Inferior parietal cortex (tissue), 1 donor: Measurements from ENCODE around the gene MAGI2.
"Not testable (repeated sequence)": the region's sequence is repeated elsewhere in the genome, so short reads cannot be mapped to it uniquely, and the experiment has no call there.

Experiments
- DNase-seq: peaks from one replicate; pipeline ENCODE4 v3.0.0-alpha.2; 2016; ENCODE audit errors: extremely low spot score

The MAGI2 gene

DNA sequence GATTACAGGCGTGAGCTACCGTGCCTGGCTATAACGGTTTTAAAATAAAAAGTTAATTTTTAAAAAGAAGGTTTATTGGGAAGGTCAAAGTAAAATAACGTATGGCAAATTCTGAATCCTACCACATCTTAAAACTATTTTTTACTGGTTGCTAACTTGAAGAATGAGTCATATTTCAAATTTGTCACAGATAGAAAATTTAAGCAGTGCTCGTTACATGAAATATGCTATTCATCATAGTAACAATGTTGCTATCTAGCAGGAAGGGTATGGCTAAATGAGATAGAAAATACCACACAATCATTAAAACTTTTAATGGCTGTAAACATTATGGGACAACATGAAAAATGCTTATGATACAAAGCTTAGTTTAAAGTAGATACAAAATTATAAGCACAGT, 1154.4 kb downstream of the MAGI2 start:
- DNase-seq: no peak

DNA sequence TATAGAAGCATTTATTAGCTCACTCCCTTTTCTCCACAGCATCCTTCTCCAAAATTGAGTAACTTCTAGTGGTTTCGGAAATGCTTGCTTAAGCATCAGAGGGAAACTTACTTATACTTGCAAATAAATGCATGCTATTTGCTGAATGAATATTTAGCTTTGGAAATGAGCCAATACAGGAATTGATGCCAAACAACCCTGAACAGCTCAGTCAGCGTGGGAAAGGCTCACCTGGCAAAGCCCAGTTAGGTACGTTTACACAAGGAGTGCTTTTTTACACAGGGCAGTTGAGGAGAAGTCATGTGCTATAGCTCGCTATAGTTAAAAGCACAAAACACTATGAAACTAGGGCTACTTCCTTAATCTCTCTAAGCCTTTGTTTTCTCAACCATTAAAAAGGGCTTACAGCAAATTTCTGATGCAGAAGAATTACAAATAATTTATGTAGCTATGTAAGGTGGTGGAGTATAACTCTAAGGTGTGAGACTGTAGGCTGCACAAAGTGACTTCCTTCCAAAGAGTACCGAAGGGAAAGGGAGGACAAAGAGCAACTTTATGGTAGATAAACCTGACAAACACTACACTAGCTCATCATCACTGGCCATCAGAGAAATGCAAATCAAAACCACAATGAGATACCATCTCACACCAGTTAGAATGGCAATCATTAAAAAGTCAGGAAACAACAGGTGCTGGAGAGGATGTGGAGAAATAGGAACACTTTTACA, 1156.7 kb downstream of the MAGI2 start:
- no peak for DNase-seq

DNA sequence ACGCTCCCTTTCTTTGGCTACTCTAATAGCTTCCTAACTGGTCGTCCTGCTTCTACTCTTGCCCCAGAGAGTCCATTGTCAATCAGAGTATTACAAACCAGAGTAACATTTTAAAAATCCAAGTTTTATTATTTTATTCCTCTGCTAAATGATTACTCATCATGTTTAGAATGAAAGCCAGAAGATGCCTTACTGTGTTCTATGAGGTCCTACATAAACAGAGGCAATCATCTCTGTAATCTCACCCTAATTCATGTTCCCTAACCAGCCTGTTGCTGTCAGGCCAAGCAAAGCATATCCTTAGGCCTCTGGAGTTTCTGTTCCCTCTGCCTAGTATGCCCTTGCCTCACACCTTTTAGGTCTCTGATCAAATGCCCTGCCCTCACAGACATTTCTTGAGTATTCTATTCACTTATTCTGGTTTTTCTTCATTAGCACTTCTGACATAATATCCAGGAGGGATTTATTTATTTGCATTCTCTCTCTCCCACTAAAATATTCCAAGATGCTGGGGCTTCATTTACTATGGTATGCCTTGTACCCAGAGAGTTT, 1157.3 kb downstream of the MAGI2 start:
- DNase-seq: no peak

DNA sequence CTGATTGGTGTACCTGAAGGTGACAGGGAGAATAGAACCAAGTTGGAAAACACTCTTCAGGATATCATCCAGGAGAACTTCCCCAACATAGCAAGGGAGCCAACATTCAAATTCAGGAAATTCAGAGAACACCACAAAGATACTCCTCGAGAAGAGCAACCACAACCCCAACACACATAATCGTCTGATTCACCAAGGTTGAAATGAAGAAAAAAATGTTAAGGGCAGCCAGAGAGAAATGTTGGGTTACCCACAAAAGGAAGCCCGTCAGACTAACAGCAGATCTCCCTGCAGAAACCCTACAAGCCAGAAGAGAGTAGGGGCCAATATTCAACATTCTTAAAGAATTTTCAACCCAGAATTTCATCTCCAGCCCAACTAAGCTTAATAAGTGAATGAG, 1164.0 kb downstream of the MAGI2 start:
- DNase-seq: not testable (repeated sequence)

DNA sequence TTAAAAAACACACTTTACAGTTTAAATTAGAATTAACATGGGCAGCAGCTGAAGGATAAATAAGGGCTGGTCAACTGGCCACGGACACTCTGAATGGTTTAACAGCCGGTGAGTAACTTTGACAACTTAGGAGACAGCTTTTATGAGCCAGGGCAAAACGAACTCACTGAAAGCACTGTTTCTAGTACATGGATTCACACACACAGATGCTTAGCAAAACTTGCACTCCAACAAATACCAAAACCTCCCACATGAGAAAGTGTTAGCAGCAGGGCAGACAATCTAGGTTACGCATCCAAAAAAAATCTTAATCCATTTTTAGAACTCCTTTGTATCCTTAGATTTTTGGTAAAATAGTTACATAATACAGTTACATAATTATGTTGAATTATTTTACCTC, 1168.5 kb downstream of the MAGI2 start:
- DNase-seq: peak; percentile 63

DNA sequence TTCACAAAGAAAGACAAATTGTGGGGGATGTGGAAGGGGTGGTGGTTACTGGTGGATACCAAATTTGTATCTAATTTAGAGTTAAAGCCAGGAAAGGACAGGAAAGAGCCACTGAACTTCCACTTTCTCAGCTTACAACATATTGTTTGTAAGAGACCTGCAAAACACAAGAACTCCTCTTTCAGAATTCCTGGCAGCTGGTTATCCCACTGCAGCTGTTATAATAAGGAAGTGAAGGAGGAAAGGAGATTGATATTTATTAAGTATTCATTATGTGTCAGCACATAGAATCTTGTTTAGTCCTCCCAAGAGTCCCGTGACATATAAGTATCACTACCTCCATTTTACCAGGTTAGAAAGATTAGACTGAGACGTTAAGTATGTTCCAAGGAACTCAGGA, 1173.2 kb downstream of the MAGI2 start:
- no peak for DNase-seq

DNA sequence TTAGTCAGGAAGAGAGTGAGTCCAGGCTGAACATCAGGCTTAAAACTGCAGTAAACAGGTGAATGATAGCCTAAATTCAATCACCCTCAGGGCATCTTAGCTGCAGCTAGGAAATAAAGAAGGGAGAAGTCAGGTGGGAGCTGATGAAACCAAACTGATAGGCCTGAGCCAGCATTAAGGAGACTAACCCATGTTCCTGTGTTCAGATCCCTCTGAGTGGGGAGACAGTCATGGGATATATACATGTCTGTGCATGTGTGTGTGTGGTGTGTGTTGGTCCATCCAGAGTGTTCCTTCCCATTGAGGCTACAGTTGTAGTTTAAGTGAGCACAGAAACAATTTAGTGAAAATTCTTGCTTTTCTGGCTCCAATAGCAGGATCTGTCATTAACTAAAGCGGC, 1174.0 kb downstream of the MAGI2 start:
- DNase-seq: no peak

DNA sequence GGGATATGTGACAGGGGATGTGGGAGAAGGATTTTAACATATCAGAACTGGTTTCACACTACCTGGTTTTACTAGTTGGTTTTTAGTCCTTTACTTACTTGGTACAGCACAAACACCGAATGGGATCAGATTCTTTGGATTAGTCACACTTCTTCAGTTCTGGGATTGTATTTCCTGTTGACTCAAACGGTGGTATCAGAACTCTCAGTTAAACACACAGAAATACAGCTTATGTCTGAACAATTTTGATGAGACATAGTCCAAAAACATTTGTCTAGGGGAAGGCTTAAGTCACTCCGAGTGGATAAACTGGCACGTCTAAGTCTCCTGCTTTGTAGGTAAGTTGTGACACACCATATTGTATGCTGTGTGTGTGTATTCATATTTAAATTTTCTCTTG, 1174.4 kb downstream of the MAGI2 start:
- no peak for DNase-seq

DNA sequence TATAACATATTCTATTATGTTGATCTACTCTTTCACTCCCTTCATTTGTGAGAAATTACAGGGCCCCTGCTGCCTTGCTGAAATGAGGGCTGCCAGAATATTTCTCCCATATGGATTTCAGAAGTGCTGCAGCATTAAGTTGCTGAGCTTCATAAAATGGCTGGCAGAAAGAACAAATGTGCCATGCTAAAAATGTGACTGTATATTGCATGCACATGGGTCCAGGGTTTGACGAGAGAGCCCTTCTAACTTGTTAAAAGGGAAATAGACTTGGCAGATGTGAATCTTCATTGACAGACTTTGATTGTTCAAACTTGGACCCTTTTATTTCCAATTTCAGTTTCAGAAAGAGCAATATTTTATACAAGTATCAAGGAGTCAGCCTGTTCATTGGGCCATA, 1186.3 kb downstream of the MAGI2 start:
- no peak for DNase-seq

DNA sequence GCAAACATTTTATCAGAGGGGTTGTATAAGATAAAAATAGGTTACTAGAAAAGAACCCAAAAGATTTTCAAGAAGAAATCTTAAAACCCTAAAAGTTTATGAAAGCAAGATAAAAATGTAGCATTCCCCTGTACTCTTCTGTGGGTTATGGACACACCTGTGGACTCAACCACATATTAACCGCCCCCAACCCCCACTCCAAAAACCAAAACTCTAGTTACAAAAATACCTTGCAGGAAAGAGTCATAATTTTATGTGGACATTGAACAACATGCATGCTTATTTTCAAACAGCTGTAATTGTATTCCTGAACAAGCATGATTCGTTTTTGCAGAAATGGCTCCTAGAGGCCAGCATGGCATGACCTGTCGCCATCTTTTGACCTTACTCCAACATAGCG, 1188.0 kb downstream of the MAGI2 start:
- DNase-seq: no peak

DNA sequence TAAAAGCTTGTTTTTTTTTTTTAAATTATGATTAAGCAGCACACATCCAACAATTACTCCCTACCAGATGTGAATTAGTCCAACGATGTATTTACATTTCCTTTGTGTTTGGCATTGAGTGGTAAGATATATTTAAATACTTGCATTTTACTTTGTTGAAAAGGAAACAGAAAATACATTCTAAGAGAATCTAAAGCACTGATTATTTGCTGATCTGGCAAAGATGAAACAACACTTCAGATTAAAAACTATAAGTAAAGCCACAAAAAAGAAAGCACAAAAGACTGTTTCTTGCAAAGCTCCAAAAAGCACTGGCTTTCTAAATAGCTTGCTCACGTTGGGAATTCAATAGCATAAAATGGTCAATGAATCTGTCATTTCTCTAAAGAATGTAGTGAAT, 1188.4 kb downstream of the MAGI2 start:
- no peak for DNase-seq

DNA sequence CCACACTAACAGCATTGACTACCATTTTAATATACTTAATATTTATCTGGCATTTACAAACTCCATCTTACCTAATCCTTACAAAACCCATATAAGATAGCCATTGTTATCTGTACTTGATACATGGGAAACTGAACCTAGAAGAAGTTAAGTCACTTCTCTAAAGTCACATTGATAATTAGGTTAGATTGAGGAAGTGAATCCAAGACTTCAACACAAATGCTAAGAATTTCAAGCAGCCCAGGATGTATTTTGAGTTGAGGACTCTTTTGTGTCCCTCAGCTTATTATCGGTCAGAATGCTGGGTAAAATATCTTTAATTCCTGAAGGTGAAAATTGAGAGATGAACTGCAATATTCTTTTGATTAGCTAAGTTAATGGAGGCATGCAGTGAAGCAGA, 1189.4 kb downstream of the MAGI2 start:
- no peak for DNase-seq

DNA sequence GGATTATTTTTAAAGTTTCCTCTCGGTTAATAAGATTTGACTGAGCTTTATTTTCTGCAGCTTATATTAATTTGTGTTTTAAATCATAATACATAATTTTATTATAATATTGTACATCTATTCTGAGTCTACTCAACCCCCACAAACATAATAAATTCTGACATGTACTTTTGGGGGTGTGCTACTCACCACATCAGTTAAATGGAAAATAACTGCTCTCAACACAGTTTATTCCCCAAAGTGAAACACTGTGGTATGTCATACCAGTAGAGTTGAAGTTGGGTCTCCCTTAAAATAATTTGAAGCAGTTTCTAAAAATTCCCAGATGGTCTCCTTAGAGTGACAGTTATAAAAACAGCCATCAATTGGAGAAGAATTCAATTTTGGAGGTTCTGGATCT, 1191.7 kb downstream of the MAGI2 start:
- no peak for DNase-seq

DNA sequence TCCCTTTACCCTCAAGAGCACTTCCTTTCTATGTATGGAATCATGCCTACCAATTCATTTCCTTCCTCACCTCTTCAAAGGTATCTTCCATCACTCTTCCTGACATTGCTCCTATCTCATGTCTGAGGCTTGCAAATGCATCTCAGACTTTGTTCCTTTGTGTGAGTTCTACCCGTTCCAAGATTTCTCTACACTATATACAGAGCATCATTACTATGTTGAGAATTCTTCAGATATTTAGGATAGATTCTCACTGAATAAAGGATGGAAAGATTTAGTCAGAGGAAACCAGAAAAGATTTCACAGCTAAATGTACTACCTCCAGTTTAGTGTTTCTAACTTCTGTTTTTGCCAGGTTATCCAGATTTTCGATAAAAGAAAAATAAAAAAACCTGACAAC, 1192.2 kb downstream of the MAGI2 start:
- DNase-seq: no peak

DNA sequence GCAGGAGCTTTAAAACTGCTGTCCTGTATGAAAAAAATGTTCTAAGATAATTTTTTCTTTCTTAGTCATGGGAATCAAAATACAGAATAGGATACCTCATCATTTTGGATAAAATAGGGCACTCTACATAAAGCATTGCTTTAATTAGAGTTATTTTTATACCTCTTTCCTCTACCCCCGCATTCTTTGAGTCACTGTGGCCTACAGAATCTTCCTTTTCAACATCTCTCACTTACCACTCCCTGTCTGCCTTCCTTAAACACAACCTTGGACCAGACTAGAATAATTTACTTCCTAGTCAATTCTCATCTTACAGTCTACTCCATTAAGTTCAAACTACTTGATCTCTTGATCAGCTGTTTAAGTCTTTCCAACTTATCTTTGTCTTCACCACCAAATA, 1192.6 kb downstream of the MAGI2 start:
- no peak for DNase-seq

DNA sequence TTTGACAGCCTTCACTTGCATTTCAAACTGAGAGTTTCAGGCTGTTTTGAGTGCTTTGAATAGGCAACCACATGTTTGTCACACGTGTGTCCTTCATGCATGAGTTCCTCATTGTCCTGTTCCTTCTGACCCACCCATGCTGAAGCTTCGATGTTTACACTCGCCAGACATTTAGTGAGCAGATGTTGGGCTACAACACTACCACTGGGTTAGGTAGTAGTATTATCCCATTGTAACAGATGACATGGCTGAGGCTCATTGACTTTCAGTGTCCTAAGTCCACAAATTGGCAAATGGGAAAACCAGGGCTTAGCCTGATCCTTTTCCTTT, 1198.8 kb downstream of the MAGI2 start:
- no peak for DNase-seq

DNA sequence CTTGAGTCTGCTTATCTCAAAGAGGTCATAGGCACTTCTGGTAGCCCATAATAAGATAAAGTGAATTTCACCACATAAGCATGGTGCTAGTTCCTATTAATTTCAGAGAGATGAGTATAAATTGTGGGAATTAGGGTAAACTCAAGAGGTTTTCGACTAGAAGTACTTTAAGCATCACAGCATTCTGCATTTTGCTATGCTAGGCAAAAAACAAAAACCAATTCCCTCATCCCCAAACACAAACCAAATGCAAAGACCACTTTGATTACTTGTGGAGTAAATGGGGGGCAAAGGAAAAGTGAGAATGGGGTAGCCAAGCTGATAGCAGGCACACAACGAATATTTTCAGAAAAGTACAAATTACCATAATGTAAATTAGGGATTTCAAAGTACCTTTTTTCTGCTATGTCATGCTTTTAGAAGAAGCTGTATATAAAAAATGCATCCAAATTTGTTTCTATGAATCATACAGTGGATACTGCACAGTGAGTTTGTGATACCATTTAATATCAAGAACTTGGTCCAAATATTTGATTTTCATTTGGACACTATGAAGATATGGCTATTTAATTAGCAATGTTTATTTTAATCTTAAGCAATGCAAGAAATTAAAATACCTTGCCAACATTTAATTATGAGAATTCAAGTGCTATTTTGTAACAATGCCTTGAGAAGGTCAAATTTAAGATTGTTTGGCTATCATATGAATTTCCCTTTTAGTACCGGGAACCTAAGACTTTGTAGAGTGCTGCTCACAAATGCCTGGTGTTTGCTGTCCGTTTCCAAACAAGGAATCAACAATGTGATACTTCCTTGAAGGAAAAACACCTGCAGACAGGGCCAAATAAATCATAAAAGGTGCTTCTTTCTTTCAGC, 1199.4 kb downstream of the MAGI2 start:
- no peak for DNase-seq

DNA sequence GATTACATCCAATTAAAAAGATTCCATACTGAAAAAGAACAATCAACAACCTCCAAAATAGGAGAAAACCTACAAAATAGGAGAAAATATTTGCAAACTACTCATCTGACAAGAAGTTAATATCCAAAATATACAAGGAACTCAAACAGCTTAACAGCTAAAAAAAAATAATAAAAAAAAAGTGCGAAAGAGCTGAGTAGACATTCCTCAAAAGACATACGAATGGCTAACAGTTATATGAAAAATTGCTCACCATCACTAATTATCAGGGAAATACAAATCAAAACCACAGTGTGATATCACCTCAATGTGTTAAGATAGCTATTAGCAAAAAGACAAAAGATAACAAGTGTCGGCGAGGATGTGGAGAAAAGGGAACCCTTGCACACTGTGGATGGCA, 1204.6 kb downstream of the MAGI2 start:
- DNase-seq: no peak

DNA sequence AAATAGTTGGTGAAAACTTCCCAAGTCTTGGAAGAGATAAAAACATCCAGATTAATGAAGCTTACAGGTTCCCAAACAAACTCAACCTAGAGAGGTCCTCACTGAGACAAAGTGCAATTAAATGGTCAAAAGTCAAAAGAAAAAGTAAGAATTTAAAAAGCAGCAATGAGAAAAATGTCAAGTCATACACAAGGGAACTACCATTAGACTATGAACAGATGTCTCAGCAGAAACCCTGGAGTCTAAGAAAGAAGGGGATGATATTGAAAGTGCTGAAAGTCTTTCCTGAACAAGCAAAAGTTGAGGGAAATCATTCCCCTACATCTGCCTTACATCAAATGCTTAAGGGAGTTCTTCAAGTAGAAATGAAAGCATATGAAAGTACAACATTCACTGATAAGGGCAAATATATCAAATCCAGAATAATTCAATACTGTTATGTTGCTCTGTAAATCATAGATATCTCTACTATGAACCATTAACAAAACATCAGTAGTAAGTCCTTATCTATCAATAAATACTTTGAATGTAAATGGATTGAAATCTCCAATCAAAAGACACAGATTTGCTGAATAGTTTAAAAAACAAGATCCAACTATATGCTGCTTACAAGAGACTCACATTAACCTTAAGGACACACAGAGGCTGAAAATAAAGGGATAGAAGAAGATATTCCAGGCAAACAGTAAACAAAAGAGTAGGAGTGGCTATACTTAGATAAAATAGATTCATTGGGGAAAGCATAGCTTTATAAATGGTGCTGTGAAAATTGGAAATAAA, 1205.4 kb downstream of the MAGI2 start:
- DNase-seq: no peak

DNA sequence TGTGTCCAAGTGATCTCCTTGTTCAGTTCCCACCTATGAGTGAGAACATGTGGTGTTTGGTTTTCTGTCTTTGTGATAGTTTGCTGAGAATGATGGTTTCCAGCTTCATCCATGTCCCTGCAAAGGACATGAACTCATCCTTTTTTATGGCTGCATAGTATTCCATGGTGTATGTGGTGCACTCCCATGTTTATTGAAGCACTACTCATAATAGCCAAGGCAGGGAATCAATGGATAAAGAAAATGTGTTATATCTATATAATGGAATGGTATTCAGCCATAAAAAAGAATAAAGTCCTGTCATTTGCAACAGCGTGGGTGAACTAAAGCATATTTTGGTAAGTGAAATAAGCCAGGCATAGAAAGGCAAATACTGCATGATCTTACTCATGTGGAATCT, 1213.3 kb downstream of the MAGI2 start:
- not testable (repeated sequence) for DNase-seq

DNA sequence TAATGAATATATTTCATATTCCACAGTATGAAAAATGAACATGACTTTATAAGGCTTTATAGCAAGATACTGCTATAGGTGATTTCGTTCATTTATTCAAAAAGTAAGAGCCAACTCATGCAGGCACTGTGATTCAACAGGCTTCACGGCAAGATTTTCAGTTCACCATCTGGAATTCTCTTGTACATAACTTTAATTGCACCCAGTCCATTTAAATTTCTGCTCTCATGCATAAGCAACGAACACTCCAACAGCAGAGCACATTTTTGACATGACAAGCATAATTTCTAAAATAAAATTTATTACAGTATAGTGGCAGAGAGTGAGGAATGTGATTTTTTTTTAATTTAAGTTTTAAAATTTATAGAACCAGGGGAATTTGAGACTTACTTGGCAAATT, 1218.8 kb downstream of the MAGI2 start:
- DNase-seq: no peak

DNA sequence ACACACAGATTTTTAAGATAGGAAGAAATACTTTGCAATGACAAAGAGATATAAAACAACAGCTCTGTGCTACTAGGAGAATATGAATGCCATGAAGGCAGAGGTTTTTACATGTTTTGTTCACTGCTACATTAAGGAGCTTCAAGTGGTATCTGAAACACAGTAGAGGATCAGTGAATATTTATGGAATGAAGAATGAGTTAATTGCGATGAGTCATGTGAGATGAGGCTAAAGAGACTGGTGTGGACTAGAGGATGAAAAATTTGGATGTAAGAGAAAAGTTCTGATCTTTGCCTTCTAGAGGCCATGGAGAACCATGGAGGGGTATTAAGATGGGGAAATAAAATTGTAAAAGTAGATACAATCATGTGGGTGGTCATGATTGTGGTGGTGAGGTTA, 1220.7 kb downstream of the MAGI2 start:
- no peak for DNase-seq
